ENCODE data around the gene SUPT4H1.

- no peak for TF ChIP-seq POLR2A (IDR thresholded peaks at IDR 0.05; ENCODE audit: low read depth, low read length)
- TF ChIP-seq TAF1 (IDR thresholded peaks at IDR 0.05; ENCODE audit: borderline replicate concordance, low read depth, low read length), result no peak
- TF ChIP-seq POLR2AphosphoS5 (IDR thresholded peaks at IDR 0.05; ENCODE audit: low read depth, low read length), result no peak
These were observed 27.5 kb upstream of the SUPT4H1 start for GRCh38 chr17:58379511-58379824.

Measured in GM12892 (cell line).